CD4-positive, alpha-beta T cell treated with Interleukin-21 for 1 hour (primary cell): ENCODE results near the gene CPN1.
"Not testable (repeated sequence)": the region's sequence is repeated elsewhere in the genome, so short reads cannot be mapped to it uniquely, and the experiment has no call there.

Experiments used
- DNase-seq: peaks from one replicate; pipeline ENCODE4 v3.0.0-alpha.2; 2020

The CPN1 gene

DNA sequence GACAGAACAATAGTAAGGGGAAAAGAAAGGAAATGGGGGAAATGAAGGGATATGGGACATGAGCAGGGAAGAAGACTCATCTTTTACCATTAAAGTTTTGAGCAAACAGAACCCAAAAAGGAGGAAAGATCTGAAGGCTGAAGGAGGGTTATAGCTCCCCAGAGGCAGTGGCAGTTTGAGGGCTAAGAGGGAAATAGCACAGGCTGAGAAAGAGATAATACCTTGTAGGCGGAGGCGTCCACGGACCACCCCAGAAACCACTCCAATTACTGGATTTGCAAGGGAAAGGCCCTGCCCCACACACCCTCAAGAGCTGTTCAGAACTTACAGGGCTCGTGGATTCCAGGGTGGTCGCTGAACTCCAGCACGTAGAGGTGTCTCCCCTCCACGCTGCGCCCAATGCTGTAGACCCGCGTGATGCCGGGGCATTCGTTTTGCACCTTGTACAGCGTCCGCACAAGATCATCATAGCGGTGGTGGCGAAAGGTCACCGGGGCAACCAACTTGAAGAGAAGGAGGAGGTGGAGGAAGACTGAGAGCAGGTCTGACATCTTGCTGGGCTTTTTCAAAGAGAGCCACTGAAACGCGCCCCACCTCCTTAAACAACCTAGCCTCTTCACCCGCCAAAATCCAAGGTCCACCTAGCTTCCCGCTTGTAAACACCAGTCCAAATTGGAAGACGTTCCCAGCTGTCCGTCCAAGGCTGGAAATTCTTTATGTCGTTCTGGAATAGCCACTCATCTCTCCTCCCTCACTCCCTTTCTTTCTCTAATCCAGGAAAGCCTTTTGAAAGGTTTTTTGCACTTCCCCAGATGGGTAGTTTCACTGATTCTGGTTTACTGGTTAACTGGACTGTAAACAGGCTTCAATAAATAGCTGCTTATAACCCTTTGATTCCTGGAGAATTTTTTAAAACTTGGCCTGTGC, at the start of gene CPN1:
CPN1 (minus strand) TSS at position 795 of the 927 bp plus-strand sequence; CDS start at position 551, 244 bp downstream.
- no peak for DNase-seq

DNA sequence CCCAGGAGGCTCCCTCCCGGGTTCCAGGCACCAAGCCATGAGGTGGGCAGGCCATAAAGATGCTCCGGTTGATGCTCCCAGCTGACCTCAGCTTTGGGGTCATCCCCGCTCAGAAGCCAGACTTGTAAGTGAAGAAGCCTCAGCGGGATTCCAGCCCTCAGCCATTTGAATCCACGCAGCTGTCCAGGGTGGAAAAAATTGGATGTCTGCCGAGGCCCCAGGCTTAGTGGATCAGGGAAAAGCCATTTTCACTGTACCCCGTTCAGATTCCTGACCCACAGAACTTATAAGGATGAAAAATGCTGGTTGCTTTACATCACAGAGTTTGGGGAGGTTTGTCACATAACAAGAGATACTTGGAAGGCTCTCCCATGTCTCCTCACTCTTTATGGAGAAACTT, 49.2 kb upstream of the CPN1 start:
- no peak for DNase-seq

DNA sequence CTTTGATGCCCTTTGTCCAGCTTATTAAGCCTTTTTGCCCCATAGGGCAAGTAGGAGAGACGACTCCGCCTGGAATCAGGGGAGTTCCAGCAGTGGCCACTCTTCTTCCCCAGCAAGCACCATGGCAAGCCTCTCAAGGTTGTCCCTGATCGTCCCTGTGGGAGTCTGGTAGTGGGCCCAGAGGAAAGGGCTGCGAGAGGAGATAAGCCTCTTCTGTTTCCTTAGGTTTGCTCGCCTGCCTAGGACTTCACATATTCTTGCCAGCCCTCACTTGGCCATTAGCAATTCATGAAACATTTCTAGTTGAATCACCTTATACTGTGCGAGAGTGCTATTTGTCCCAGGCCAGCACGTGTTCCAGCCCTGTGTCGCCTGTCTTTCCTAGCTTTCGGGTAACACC, 47.8 kb upstream of the CPN1 start:
- no peak for DNase-seq

DNA sequence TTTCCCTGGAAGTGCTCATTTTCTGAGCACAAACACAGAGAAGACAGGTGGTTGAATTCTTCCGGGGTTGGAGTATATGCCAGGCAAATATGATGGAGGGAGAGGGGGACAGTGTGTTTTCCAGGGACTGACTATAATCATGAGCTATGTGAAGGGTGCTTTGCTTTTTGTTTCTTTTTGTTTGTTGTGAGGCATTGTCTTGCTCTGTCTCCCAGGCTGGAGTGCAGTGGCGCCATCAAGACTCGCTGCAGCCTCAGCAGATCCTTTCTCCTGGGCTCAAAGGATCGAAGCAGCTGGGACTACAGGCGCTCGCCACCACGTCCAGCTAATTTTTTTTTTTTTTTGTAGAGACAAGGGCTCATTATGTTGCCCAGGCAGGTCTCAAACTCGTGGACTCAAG, 47.3 kb upstream of the CPN1 start:
- DNase-seq: no peak

DNA sequence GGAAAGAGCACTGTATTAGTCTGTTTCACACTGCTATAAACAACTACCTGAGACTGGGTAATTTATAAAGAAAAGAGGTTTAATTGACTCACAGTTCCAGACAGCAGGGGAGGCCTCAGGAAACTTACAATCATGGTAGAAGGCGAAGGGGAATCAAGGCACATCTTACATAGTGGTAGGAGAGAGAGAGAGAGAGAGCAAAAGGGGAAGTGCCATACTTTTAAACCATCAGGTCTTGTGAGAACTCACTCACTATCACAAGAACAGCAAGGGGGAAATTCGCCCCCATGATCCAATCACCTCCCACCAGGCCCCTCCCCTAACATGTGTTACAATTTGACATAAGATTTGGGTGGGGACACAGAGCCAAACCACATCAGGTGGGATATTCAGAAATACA, 43.7 kb upstream of the CPN1 start:
- DNase-seq: not testable (repeated sequence)

DNA sequence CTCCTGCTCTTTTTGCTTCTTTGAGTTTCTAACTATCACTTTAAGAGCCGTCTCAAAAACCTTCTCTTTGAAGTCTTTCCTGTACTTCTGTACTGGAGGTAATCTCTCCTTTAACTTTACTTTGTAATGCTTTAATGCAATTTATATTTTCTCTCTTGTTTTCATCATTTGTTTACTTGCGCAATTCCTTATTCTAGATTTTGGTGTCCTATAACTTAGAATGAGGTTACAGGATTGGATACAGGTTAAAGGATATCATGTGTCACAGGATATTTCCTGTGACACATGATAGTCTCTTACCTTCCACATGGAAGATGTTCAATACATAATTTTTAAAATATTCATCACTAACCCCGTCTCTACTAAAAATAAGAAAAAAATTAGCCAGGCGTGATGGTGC, 42.4 kb upstream of the CPN1 start:
- no peak for DNase-seq

DNA sequence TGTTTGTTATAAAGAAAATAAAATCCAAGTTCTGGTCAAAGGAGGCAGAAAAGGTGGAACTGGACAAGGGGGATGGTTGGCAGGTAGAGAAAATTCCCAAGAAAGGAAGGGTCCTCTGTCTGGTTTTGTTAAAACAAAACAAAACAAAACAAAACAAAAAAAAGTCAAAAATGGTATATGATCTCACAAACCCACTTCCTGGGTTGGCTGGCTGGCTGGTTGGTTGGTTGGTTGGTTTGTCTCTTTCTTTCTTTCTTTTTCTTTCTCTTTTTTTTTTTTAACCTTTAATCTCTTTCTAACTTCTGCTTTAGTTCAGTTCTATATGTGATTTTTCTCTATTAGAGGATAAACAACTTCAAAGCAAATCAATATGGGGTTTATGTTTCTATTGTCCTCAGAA, 41.1 kb upstream of the CPN1 start:
- no peak for DNase-seq

DNA sequence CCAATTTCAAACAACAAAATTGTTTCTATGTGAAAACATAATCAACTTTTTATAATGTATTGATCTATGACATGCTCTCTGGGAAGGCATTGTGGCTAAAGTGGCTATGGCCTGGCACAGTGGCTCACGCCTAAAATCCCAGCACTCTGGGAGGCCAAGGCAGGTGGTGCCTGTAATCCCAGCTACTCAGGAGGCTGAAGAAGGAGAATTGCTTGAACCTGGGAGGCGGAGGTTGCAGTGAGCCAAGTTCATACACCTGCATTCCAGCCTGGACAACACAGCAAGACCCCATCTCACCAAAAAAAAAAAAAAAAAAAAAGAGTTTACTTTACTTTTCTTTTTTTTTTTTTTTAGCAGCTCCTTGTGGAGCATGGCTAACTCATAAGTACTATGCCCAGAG, 38.9 kb upstream of the CPN1 start:
- DNase-seq: no peak

DNA sequence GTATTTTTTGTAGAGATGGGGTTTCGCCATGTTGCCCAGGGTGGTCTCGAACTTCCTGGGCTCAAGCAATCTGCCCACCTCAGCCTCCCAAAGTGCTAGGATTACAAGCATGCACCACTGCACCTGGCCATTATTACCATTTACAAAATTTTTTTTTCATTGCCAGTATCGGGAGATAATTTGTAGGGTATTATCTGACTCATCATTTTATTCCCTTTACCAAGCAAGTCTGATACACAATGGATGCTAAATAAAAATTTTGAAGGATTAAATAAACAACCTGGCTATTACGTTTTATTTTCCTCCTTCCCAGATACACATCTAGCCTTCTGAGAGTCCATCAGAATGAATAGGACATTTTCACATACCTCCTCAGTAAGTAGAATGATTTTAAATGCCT, 38.1 kb upstream of the CPN1 start:
- DNase-seq: no peak

DNA sequence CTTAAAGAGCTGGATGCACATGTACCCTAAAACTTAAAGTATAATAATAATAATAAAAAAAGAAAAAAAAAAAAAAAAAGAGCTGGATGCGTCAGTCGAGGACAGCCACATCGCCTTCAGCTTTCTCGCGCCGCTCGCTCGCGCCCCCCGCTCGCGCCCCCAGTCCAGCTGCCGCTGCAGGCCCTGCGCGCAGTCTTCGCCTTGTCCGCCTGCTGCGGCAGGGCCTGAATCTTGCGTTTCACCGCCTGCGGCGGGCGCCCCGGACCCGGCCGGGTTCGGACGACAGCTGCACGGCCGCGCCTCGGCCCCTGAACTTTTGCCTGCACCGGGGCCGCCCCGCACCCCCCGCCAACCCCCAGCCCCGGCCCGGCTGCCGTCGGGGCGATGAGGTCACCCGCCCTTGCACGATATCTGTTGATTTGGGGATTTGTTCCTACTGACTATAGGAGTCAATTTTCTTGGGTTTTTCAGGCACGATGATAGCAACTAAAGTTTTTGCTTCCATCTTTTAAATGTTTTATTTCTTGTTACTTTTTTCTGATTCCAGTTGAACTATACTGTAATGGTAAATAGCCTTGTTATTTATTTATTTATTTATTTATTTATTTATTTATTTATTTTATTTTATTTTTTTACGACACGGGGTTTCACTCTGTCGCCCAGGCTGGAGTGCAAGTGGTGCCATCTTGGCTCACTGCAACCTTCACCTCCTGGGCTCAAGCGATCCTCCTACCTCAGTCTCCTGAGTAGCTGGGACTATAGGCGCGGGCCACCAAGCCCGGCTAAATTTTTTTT, 33.5 kb upstream of the CPN1 start:
- no peak for DNase-seq

DNA sequence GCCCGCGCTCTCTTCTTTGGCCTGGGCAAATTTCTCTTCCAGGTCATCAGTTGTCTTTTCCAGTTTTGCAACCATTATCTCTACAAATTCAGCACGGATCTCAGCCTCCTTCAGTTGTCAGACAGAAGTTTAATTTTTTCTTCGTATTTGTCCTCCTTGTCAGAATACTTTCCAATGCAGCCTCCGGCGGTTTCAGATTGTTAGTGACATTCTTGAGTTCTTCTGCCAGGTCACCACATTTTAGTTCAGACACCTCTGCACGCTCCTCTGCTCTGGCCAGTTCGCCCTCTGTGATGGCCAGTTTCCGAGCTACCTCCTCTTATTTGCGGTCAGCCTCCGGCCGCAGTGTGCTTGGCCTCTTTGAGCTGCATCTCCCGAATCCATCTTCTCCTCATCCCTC, 32.8 kb upstream of the CPN1 start:
- no peak for DNase-seq

DNA sequence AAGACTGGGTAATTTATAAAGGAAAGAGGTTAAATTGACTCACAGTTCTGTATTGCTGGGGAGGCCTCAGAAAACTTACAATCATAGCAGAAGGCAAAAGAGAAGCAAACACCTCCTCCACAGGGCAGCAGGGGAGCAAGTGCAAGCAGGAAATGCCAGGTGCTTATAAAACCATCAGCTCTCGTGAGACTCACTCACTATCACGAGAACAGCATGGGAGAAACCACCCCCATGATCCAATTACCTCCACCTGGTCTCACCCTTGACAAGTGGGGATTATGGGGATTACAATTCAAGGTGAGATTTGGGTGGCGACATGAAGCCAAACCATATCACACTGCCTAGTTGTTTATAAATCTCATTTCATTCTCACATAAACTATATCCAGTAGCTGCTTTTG, 28.0 kb upstream of the CPN1 start:
- no peak for DNase-seq

DNA sequence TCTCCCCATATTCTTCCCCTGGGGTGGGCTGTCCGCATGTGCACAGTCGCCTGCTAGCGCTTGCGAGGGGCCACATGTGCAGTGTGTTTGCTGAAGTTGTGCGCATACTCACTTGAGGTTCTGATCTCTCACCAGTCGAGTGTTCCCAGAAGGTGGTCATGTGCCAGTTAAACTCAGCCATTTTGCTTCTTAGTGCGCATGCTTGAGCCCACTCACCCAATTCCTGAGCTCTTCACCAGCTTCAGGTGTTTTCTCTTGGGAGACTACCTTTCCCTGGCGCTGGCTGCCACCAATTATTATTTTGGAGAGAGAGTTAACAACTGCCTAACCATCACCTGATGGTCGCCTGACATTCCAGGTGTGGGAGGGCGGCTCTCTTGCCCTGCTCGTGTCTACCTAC, 25.2 kb upstream of the CPN1 start:
- no peak for DNase-seq

DNA sequence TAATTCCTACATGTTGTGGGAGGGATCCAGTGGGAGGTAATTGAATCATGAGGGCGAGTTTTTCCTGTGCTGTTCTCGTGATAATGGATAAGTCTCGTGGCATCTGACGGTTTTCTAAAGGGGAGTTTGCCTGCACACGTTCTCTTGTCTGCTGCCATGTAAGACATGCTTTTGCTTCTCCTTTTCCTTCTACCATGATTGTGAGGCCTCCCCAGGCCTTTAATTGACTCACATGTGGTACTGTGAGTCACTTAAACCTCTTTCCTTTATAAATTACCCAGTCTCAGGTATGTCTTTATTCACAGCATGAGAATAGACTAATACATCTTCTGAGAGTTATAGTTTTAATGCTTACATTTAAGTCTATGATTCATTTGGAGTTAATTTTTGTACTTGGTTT, 22.6 kb upstream of the CPN1 start:
- DNase-seq: no peak

DNA sequence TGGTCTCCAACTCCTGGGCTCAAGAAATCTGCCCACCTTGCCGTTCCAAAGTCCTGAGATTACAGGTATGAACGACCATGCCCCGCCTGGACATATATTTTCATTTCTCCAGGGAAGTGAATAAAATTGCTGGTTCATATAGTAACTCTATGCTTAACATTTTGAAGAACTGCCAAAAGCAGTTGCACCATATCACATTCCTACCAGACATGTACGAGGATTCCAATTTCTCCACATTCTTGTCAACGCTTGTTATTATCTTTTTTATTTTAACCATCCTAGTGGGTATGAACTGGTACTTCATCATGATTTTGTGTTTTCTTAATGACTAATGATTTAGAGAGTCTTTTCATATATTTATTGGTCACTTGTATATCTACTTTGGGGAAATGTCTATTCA, 21.9 kb upstream of the CPN1 start:
- no peak for DNase-seq

DNA sequence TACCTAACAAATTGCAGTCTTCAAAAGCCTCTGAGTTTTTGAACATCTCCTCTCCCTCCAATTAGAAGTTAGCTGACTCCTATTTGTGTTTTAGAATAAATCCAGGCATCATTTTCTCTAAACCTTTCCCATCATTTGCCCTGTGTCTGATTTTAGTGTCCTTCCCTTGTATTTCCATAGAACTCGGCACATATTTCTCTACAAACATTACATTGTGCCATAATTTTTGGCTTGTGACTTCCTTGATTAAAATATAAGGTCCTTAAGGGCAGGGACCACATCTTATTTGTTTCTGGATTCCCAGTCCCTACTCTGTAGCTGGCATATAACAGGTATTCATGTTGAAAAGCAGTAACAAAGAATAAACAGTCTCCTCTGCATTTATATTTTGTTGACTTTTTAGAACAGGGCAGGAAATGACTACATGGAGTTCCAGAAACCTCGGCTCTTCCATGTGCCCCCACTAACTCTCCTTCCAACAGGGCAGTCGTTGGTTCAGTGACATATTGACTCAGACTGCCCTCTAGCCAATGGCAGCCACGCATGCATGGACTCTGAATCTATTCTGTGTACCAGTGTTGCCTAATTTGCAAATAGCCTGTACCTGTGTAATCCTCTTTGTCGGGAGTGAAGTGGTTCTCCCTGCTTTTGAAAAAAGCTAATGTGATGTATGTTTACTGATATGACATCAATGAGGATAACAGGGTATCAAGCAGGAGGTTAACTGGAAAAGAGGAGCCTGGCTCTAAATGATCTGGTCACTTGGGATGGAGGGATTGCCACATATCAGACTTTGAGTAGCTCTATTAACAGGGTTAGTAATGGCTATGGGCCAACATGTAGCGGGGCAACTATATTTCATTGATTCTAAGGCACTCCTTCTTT, 19.8 kb upstream of the CPN1 start:
- no peak for DNase-seq

DNA sequence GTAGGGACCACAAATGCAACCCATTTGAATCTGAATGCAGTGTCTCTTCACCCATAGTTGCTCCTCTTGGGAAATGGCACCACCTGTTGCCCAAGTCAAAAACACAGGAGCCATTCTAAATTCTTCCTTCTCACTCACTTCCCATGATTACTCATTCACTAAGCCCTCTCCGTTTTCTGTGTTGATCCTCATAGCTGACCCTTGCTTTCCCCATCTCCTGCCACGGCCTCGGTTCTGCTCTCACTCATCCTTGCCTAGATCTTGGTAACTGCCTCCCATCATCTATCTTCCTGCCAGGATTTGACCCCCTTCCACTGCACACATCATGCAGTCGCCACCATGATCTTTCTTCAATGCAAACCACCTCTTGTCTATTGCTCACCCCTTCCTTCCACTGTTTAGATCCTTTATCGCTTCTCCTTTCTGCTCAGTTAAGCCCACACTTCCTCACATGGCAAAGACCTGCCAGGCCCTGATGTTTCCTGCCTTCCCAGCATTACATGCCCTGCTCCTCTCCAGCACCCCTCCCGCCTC, 19.0 kb upstream of the CPN1 start:
- DNase-seq: no peak

DNA sequence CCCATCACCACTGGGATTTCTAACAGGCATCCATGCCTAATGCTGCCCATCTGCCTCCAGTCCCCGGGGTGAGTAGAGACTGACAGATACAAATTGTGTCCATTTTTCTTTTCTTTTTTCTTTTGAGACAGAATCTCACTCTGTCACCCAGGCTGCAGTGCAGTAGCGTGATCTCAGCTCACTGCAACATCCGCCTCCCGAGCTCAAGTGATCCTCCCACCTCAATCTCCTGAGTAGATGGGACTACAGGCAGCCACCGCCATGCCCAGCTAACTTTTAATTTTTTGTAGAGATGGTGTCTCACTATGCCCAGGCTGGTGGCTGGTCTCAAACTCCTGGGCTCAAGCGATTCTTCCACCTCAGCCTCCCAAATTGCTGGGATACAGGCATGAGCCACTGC, 7.6 kb upstream of the CPN1 start:
- no peak for DNase-seq

DNA sequence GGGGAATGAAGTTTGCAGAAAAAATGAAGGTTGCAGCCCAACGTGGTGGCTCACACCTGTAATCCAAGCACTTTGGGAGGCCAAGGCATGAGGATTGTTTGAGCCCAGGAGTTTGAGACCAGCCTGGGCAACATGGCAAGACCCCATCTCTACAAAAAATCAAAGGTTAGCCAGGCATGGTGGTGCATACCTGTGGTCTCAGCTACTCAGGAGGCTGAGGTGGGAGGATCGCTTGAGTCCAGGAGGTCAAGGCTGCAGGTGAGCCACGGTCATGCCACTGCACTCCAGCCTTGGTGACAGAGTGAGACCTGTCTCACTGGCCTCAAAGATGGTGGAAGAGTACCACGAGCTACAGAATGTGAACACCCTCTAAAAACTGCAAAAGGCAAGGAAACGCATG, 5.0 kb upstream of the CPN1 start:
- DNase-seq: not testable (repeated sequence)

DNA sequence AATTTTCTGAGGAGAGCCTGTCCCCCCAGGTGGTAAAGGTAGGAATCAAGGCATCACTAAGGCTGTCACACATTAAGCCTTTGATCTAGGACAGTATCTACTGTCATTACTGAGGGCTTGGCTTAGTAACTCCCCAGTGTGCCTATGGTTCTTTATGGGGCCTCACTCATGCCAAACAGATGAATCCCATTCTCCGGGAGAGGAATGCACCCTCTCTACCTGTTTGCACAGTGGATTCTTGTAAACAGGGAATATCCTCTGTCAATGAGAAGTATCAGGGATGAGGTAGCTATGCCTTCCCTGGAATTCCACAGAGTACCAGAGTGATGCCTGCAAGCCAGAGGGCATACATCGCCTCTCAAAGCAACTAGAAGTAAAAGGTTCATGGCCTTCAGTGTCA, 3.9 kb upstream of the CPN1 start:
- DNase-seq: no peak

DNA sequence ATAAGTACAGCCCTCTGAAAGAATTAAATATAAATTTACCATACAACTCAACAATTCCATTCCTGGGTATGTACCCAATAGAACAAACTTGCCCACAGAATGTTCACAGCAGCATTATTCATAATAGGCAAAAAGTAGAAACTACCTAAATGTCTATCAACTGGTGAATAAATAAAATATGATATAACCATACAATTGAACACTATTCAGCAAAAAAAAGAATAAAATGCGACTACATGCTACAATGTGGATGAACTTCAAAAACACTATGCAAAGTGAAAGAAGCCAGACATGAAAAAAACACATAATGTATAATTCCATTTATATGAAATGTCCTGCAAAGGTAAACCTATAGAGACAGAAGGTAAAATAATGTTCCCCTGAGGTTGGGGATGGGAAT, 2.0 kb upstream of the CPN1 start:
- no peak for DNase-seq

DNA sequence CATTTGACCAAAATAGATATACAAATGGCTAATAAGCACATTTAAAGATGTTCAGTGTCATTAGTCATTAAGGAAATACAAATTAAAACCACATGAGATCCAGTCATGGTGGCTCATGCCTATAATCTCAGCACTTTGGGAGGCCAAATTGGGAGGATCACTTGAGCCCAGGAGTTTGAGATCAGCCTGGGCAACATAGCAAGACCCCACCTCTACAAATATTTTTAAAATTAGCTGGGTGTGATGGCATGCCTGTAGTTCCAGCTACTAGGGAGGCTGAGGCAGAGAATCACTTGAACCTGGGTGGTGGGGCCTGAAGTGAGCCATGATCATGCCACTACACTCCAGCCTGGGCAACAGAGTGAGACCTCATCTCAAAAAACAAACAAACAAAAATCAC, 607 bp upstream of the CPN1 start:
- DNase-seq: not testable (repeated sequence)

DNA sequence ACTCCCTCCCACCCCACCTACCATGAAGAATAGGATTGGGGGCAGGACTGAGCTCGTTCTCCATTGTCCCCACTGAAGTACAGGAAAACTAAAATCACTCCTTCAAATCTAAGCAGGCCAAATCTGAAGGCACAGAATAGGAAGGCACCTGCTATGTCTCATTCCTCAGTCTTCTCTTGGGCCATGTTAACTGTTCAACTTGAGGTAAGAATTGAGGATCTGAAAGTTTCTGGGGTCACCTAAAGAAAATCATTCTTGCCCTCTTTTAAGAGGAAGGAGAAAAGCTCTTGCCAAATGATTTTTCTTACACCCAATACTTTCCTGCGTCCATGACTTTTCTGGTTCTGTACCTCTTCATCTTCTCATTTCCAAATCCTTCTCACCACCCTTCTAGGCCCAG, 4.9 kb downstream of the CPN1 start:
- DNase-seq: no peak
